ENCODE data around the gene PIP5K1C. TPM values are rescaled to one million over a fixed set of nuclear protein-coding genes. Genes with fewer than 3 reads are reported as not detected.

PIP5K1C gene
- polyA plus RNA-seq, 1 donor from 2014 or later: 7.1 TPM

DNA sequence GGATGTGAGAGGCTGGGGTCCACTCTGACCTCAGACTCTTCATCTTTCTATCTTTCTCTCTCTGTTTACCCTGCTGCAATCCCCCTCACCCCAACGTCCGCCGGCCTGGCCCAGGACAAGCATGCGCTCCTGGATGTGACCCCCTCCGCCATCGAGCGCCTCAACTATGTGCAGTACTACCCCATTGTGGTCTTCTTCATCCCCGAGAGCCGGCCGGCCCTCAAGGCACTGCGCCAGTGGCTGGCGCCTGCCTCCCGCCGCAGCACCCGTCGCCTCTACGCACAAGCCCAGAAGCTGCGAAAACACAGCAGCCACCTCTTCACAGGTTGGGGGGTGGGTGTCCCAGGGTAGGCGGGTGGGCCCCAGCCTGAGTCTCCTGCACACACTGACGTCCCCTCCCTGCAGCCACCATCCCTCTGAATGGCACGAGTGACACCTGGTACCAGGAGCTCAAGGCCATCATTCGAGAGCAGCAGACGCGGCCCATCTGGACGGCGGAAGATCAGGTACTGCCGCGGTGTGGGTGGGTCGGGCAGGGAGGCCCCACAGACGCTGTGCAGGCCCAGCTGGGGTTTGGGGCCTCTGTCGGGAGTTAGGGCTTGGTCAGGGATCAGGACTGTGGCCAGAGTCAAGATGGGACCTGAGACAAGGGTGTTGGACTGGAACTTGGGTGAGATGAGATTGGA is 46.2 kb upstream of the PIP5K1C start:
- Histone ChIP-seq H3K9me3 (ENCODE audit: low read length) (no peaks in the 10 kb centered on the region), H3K4me2 (ENCODE audit: low read length) (no peak overlapping the region), H3K79me2 (replicated peaks; ENCODE audit: insufficient read depth, low read length) (no peaks in the 10 kb centered on the region), H3K4me3 (ENCODE audit: low read length) (no peak overlapping the region), H2AFZ (ENCODE audit: low read depth, low read length) (no peak overlapping the region), H3F3A (ENCODE audit: insufficient read depth, low read length, poor library complexity, severe bottlenecking) (no peaks in the 10 kb centered on the region), H3K27ac (ENCODE audit: low read length) (no peak overlapping the region), H4K20me1 (ENCODE audit: insufficient read depth) (no peaks in the 10 kb centered on the region), H3K9me2 (ENCODE audit: insufficient read depth, low read length) (no peaks in the 10 kb centered on the region), H3K9ac (ENCODE audit: low read length) (no peak overlapping the region), H3K36me3 (ENCODE audit: insufficient read depth, low read length) (no peaks in the 10 kb centered on the region), H3K27me3 (ENCODE audit: insufficient read depth, low read depth, low read length) (no peaks in the 10 kb centered on the region)
- TF ChIP-seq RAD21 (conservative IDR thresholded peaks at IDR 0.05) (no peak), TAF1 (IDR thresholded peaks at IDR 0.05; ENCODE audit: low read depth) (no peak)
- TF ChIP-seq, protein P1, sequence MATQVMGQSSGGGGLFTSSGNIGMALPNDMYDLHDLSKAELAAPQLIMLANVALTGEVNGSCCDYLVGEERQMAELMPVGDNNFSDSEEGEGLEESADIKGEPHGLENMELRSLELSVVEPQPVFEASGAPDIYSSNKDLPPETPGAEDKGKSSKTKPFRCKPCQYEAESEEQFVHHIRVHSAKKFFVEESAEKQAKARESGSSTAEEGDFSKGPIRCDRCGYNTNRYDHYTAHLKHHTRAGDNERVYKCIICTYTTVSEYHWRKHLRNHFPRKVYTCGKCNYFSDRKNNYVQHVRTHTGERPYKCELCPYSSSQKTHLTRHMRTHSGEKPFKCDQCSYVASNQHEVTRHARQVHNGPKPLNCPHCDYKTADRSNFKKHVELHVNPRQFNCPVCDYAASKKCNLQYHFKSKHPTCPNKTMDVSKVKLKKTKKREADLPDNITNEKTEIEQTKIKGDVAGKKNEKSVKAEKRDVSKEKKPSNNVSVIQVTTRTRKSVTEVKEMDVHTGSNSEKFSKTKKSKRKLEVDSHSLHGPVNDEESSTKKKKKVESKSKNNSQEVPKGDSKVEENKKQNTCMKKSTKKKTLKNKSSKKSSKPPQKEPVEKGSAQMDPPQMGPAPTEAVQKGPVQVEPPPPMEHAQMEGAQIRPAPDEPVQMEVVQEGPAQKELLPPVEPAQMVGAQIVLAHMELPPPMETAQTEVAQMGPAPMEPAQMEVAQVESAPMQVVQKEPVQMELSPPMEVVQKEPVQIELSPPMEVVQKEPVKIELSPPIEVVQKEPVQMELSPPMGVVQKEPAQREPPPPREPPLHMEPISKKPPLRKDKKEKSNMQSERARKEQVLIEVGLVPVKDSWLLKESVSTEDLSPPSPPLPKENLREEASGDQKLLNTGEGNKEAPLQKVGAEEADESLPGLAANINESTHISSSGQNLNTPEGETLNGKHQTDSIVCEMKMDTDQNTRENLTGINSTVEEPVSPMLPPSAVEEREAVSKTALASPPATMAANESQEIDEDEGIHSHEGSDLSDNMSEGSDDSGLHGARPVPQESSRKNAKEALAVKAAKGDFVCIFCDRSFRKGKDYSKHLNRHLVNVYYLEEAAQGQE (IDR thresholded peaks at IDR 0.05; ENCODE audit: borderline replicate concordance): no peak

DNA sequence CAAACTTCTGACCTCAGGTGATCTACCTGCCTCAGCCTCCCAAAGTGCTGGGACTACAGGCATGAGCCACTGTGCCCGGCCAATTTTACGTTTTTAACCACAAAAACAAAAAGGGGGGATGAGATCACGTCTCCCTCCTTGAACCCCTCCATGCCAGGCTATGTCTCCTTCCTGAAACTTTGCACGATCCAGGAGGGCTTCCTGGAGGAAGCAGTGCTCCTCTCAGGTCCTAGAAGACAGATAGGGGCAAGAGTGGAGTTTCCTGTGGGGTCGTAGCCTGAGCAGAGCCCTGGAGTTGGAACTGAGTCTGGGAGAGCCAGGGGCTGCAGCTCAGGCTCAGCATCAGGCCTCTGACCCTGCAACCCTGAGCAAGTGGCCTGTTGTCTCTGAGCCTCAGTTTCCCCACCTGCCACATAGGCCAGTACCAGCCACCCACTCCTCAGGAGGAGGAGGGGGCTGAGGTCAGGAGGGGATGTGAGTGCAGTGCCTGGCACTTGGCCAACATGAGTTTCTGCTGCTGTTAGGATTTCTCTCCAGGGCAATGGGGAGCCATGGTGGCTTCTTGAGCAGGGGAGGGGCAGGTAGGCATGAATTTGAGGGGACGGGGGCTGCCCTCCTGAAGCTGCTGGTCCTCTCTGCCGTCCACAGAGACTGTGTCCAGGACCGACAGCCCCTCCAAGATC is 45.2 kb upstream of the PIP5K1C start:
- Histone ChIP-seq H3K79me2 (replicated peaks; ENCODE audit: insufficient read depth, low read length) (no peaks in the 10 kb centered on the region), H3K9ac (ENCODE audit: low read length) (no peak overlapping the region), H3K27me3 (ENCODE audit: insufficient read depth, low read depth, low read length) (no peaks in the 10 kb centered on the region), H3K9me3 (ENCODE audit: low read length) (no peaks in the 10 kb centered on the region), H3K9me2 (ENCODE audit: insufficient read depth, low read length) (no peaks in the 10 kb centered on the region), H3K4me3 (ENCODE audit: low read length) (no peak overlapping the region), H3K36me3 (ENCODE audit: insufficient read depth, low read length) (no peaks in the 10 kb centered on the region), H4K20me1 (ENCODE audit: insufficient read depth) (no peaks in the 10 kb centered on the region), H3F3A (ENCODE audit: insufficient read depth, low read length, poor library complexity, severe bottlenecking) (no peaks in the 10 kb centered on the region), H3K4me2 (ENCODE audit: low read length) (no peak overlapping the region), H2AFZ (ENCODE audit: low read depth, low read length) (no peak overlapping the region), H3K27ac (ENCODE audit: low read length) (no peak overlapping the region)
- no peak for TF ChIP-seq SMC3 (conservative IDR thresholded peaks at IDR 0.05; ENCODE audit: poor library complexity)
- TF ChIP-seq POLR2AphosphoS5 (IDR thresholded peaks at IDR 0.05): no peak
- TF ChIP-seq MXI1 (conservative IDR thresholded peaks at IDR 0.05; ENCODE audit: poor library complexity, severe bottlenecking): no peak
- TF ChIP-seq EZH2 (IDR thresholded peaks at IDR 0.05; ENCODE audit: borderline replicate concordance, insufficient read depth, low read length, poor library complexity, severe bottlenecking): no peak
- TF ChIP-seq, protein P2, sequence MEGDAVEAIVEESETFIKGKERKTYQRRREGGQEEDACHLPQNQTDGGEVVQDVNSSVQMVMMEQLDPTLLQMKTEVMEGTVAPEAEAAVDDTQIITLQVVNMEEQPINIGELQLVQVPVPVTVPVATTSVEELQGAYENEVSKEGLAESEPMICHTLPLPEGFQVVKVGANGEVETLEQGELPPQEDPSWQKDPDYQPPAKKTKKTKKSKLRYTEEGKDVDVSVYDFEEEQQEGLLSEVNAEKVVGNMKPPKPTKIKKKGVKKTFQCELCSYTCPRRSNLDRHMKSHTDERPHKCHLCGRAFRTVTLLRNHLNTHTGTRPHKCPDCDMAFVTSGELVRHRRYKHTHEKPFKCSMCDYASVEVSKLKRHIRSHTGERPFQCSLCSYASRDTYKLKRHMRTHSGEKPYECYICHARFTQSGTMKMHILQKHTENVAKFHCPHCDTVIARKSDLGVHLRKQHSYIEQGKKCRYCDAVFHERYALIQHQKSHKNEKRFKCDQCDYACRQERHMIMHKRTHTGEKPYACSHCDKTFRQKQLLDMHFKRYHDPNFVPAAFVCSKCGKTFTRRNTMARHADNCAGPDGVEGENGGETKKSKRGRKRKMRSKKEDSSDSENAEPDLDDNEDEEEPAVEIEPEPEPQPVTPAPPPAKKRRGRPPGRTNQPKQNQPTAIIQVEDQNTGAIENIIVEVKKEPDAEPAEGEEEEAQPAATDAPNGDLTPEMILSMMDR (IDR thresholded peaks at IDR 0.05; ENCODE audit: poor library complexity, severe bottlenecking): no peak
- no peak for TF ChIP-seq EP300 (conservative IDR thresholded peaks at IDR 0.05; ENCODE audit: poor library complexity, severe bottlenecking)
- no peak for TF ChIP-seq RAD21 (conservative IDR thresholded peaks at IDR 0.05)
- TF ChIP-seq TAF1 (IDR thresholded peaks at IDR 0.05; ENCODE audit: low read depth): no peak
- TF ChIP-seq, protein P1 (IDR thresholded peaks at IDR 0.05; ENCODE audit: borderline replicate concordance): no peak
